HG03064 (cell line): ENCODE results near the gene CYSRT1.
"Not testable (repeated sequence)": the region's sequence is repeated elsewhere in the genome, so short reads cannot be mapped to it uniquely, and the experiment has no call there.

Experiments
- ATAC-seq: cut with Tn5 transposase; IDR thresholded peaks from one replicate; pipeline ENCODE4 v1.9.1; 2021; ENCODE audit warnings: low read depth; ENCODE audit not compliant: unreplicated experiment

Gene CYSRT1

GRCh38 chr9:137245450-137246421 is 20.8 kb downstream of the CYSRT1 start:
- no peak for ATAC-seq

DNA sequence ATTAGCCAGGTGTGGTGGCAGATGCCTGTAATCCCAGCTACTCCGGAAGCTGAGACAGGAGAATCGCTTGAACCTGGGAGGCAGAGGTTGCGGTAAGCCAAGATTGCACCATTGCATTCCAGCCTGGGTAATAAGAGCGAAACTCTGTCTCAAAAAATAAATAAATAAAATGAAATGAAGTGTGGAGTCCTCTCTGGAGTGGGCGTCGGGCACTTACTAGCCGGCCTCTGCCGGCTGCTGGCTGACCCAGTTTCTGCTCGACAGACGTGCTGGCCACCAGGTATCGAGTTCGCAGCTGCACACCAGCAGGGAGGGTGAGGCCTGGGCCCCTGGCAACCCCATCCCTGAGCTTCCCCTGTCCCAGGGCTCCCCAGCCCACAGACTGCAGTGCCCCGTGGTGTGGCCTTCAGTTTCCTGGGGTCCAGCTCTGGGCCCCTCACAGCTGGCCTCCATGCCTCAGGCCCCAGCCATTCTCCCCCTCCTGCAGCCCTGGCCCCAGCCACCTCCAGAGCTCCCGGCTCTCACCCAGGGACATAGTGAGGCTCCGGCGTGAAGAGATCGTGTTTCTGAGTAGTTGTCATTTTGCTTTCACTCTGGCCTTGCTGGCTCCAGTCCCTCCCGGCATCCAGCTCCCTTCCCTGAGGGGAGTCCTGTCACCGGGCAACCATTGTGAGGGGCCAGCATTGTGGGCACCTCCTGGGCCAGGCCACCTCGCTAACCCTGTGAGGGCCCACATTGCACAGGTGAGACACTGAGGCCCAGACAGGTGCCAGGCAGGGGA is 22.4 kb downstream of the CYSRT1 start:
- ATAC-seq: no peak

GRCh38 chr9:137247916-137248175 is 22.9 kb downstream of the CYSRT1 start:
- no peak for ATAC-seq

- ATAC-seq: no peak
Measured at GRCh38 chr9:137250329-137251193, 25.6 kb downstream of the CYSRT1 start.

DNA sequence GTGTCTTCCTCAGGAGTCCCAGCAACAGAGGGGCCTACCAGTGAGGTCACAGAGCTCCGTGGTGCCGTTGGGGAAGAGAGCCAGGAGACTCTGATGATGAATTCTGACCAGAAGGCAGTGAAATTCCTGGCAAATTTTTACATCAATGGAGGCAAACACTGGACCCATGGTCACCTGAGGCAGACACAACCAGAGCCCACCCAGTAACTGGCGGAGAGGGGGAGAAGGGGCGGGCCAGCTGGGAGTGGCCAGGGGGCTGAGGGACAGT is 26.2 kb downstream of the CYSRT1 start, which contains the start of gene STPG3:
TSS of gene STPG3 (plus strand) at position 93 of the 268 bp plus-strand sequence. CDS start at position 94, 1 bp downstream.
- ATAC-seq: no peak

- ATAC-seq: no peak
Measured at GRCh38 chr9:137251490-137252268, 26.7 kb downstream of the CYSRT1 start.

- no peak for ATAC-seq
Measured at GRCh38 chr9:137252555-137253506, 27.9 kb downstream of the CYSRT1 start.

GRCh38 chr9:137253717-137254623 is 29.0 kb downstream of the CYSRT1 start:
- ATAC-seq: no peak

DNA sequence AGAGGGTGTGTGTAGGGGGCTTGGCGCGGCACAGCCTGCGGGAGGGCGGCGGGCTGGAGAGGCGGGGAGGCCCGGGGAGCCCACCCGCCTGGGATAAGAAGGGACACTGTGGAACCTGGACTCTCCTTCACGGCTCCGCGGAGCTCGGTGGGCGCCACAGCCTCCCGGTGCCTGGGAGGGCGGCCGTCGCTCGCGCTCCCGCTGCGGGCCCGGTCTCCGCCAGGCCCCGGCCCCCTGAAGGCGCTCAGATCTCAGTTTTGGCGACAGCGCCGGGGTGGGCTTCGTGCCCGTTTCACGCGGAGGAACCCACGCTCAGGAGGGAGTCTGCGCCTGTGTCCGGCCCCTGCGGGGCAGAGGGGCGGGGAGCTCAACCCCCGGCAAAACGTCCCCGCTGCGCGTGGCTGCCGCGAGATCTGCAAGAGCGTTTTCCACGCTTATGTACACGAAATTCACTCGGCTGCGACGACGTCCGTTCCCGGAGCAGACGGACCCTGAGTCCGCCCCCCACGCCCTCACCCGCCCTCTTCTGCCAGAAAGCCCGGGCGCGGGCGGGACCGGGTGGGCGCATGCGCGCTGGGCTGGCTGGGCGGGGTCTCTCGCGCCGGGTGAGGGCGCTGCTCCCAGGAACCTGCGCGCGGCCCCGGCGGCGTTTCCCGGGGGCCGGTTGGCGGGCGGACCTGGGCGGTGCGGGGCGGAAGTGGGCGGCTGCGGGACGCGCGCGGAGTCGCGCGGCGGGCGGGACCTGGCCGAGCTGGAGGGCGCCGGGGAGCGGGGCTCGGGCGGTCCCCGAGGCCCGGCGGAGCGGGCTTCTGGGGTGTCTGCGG is 29.9 kb downstream of the CYSRT1 start, which contains the start of gene NELFB:
TSS of gene NELFB (plus strand) at position 704 of the 824 bp plus-strand sequence.
- peak; percentile 68 for ATAC-seq

- peak; percentile 13 for ATAC-seq
Measured at GRCh38 chr9:137255448-137256114, 30.6 kb downstream of the CYSRT1 start.

- ATAC-seq: no peak
Measured at GRCh38 chr9:137256362-137256761, 31.4 kb downstream of the CYSRT1 start.

DNA sequence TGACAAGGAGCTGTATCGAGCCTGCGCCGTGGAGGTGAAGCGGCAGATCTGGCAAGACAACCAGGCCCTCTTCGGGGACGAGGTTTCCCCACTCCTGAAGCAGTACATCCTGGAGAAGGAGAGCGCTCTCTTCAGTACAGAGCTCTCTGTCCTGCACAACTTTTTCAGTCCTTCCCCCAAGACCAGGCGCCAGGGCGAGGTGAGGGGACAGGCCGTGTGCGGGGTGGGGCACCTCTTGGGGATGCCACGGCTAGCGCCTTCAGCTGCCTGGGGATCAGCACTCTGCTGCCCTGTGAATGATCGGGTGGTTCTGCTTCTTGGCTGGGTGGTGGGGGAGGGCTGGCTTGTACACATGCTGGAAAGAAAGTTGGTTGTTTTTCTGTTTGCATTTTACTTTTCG is 31.9 kb downstream of the CYSRT1 start:
- no peak for ATAC-seq

DNA sequence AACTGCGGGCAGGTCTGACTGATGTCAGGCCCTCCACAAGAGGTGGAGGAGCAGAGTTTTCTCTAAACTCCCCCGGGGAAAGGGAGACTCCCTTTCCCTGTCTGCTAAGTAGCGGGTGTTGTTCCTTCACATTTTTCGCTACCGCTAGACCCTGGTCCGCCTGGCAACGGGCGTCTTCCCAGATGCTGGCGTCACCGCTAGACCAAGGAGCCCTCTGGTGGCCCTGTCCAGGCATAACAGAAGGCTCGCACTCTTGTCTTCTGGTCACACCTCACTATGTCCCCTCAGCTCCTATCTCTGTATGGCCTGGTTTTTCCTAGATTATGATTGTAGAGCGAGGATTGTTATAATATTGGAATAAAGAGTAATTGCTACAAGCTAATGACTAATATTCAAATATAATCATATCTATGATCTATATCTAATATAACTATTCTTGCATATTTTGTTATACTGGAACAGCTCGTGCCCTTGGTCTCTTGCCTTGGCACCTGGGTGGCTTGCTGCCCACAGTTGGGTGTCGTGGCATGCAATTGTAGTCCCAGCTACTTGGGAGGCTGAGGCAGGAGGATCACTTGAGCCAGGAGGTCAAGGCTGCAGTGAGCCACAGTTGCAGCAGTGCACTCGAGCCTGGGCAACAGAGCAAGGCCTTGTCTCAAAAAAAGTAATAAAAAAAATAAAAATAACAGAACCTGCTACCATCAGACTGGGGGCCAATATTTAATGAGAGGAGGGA is 37.4 kb downstream of the CYSRT1 start:
- ATAC-seq: not testable (repeated sequence)

DNA sequence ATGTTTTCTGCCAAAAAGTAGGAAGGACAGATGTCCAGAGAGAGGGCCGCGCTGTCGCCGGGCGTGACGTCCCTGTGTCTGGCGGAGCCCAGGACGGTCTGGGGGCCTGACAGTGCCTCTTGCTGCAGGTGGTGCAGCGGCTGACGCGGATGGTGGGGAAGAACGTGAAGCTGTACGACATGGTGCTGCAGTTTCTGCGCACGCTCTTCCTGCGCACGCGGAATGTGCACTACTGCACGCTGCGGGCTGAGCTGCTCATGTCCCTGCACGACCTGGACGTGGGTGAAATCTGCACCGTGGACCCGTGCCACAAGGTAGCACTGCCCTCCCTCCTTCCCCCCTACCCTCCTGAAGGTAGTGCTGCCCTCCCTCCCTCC is 37.9 kb downstream of the CYSRT1 start:
- no peak for ATAC-seq

DNA sequence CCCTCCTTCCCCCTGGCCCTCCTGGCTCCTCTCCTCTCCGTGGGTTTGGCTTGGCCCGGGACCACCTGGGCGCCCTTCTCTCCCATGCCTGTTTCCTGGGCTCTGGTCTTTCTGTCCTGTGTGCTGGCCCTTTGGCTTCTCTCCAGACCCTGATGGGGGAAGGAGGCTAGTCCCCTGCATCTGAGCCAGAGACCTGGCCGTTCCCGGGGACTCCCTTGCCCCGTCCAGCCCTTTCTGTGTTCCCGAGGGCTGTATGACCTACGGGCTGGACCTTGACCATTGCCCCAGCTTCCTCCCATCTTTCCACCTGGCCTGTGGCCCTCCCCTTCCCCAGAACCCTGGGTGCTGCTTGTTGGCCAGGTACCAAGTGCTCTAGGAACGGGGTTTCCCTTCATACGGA is 38.5 kb downstream of the CYSRT1 start:
- no peak for ATAC-seq

DNA sequence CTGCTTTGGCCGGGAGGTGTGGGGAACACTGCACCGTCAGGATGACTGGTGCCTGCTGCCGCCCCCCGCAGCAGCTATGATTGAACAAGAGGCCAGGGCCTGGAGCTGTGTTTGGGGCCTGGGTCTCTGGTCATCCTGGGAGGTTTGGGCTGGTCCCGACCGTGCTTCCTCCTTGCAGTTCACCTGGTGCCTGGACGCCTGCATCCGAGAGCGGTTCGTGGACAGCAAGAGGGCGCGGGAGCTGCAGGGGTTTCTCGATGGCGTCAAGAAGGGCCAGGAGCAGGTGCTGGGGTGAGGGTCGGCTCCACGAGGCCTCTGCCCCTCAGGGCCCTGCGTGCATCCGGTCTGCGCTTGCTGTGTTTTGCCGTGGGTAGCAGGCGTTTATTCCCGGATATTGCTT is 39.1 kb downstream of the CYSRT1 start:
- no peak for ATAC-seq
